GM12878 (cell line): Measurements from ENCODE around the gene TXNDC16.

ENCODE experiments used
- CTCF ChIP-seq, 3 experiments: IDR thresholded peaks in 2 of 3; conservative IDR thresholded peaks in 1 of 3; 2 replicates each; pipeline ENCODE4 v1.5.1; 2011; ENCODE audit warnings: low read depth in 3 of 3, low read length in 3 of 3, mild to moderate bottlenecking in 3 of 3, control low read depth in 2 of 3, moderate library complexity in 2 of 3, inconsistent platforms in 1 of 3, mixed read lengths in 1 of 3; ENCODE audit not compliant: control insufficient read depth in 2 of 3, insufficient read depth in 1 of 3; ENCODE audit errors: extremely low read depth in 1 of 3
- EZH2 ChIP-seq: IDR thresholded peaks from 2 replicates; pipeline ENCODE4 v1.6.1; 2012; ENCODE audit warnings: low read depth, mild to moderate bottlenecking, control low read depth, inconsistent platforms, low read length, borderline replicate concordance; ENCODE audit not compliant: control insufficient read depth
- JUND ChIP-seq: IDR thresholded peaks from 2 replicates; pipeline ENCODE4 v1.6.1; 2012; ENCODE audit warnings: low read depth, mild to moderate bottlenecking, low read length, improper control_type of control experiment, moderate library complexity
- NR2C2 ChIP-seq: IDR thresholded peaks from 2 replicates; pipeline ENCODE4 v1.6.1; 2011; ENCODE audit warnings: borderline replicate concordance, low read depth; ENCODE audit not compliant: control insufficient read depth, insufficient read length
- RELA ChIP-seq: fragments of 450-650 bp; IDR thresholded peaks from 2 replicates; pipeline ENCODE4 v1.8.0; 2014; ENCODE audit warnings: borderline replicate concordance; ENCODE audit not compliant: partially characterized antibody
- TF ChIP-seq, protein P1 (sequence below): fragments of 450-650 bp; IDR thresholded peaks from 2 replicates; pipeline ENCODE4 v1.6.1; 2017; ENCODE audit warnings: mild to moderate bottlenecking, low read depth, inconsistent platforms; ENCODE audit not compliant: poor library complexity, severe bottlenecking

- TF ChIP-seq, protein P1, sequence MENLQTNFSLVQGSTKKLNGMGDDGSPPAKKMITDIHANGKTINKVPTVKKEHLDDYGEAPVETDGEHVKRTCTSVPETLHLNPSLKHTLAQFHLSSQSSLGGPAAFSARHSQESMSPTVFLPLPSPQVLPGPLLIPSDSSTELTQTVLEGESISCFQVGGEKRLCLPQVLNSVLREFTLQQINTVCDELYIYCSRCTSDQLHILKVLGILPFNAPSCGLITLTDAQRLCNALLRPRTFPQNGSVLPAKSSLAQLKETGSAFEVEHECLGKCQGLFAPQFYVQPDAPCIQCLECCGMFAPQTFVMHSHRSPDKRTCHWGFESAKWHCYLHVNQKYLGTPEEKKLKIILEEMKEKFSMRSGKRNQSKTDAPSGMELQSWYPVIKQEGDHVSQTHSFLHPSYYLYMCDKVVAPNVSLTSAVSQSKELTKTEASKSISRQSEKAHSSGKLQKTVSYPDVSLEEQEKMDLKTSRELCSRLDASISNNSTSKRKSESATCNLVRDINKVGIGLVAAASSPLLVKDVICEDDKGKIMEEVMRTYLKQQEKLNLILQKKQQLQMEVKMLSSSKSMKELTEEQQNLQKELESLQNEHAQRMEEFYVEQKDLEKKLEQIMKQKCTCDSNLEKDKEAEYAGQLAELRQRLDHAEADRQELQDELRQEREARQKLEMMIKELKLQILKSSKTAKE: no peak
- TF ChIP-seq CTCF (IDR thresholded peaks at IDR 0.05 in 2 of 3, conservative IDR thresholded peaks at IDR 0.05 in 1 of 3; ENCODE audit: control insufficient read depth in 2 of 3, extremely low read depth in 1 of 3, insufficient read depth in 1 of 3, low read depth in 3 of 3, low read length in 3 of 3): no peak
- TF ChIP-seq RELA: no peak
- no peak for TF ChIP-seq NR2C2
- no peak for TF ChIP-seq EZH2
- no peak for TF ChIP-seq JUND
Observed at GRCh38 chr14:52513249-52513648, 39.1 kb downstream of the TXNDC16 start.
